Hepatocyte (in vitro differentiated cells): ENCODE results near the gene CELSR2. TPM values are rescaled to one million over a fixed set of nuclear protein-coding genes. Genes with fewer than 3 reads are reported as not detected.

Experiments
- DNase-seq: peaks from one replicate; pipeline ENCODE4 v3.0.0-alpha.2; 2016; ENCODE audit warnings: low spot score
- H2AFZ ChIP-seq: fragments of 200-600 bp; sonication (generic); 2 replicates; pipeline ENCODE4 v1.6.0; 2016; ENCODE audit warnings: antibody characterized with exemption, mild to moderate bottlenecking
- H3K27ac ChIP-seq: fragments of 200-600 bp; sonication (generic); 2 replicates; pipeline ENCODE4 v1.5.1; 2016; ENCODE audit warnings: mild to moderate bottlenecking
- H3K27me3 ChIP-seq: fragments of 200-600 bp; sonication (generic); 2 replicates; pipeline ENCODE4 v1.6.1; 2016
- H3K36me3 ChIP-seq: fragments of 200-600 bp; sonication (generic); replicated peaks from 2 replicates; pipeline ENCODE4 v1.5.1; 2016; ENCODE audit warnings: low read depth; ENCODE audit not compliant: insufficient read depth
- H3K4me1 ChIP-seq: fragments of 200-600 bp; sonication (generic); 2 replicates; pipeline ENCODE4 v1.5.1; 2016; ENCODE audit warnings: mild to moderate bottlenecking, moderate library complexity; ENCODE audit not compliant: insufficient read depth
- H3K4me2 ChIP-seq: fragments of 200-600 bp; sonication (generic); 2 replicates; pipeline ENCODE4 v1.6.0; 2016
- H3K4me3 ChIP-seq: fragments of 200-600 bp; sonication (generic); 2 replicates; pipeline ENCODE4 v1.5.1; 2016; ENCODE audit warnings: mild to moderate bottlenecking
- H3K79me2 ChIP-seq: fragments of 200-600 bp; sonication (generic); 2 replicates; pipeline ENCODE4 v1.6.0; 2017; ENCODE audit warnings: mild to moderate bottlenecking
- H3K9me2 ChIP-seq: fragments of 200-600 bp; sonication (generic); replicated peaks from 2 replicates; pipeline ENCODE4 v1.6.0; 2017; ENCODE audit warnings: mild to moderate bottlenecking; ENCODE audit not compliant: insufficient read depth
- H3K9me3 ChIP-seq: fragments of 200-600 bp; sonication (generic); 2 replicates; pipeline ENCODE4 v1.5.1; 2016; ENCODE audit warnings: low read depth, mild to moderate bottlenecking
- H4K20me1 ChIP-seq: fragments of 200-600 bp; sonication (generic); 2 replicates; pipeline ENCODE4 v1.6.0; 2016; ENCODE audit warnings: mild to moderate bottlenecking; ENCODE audit not compliant: insufficient read depth, poor library complexity, severe bottlenecking
- CTCF ChIP-seq: fragments of 200-600 bp; sonication (generic); IDR thresholded peaks from 2 replicates; pipeline ENCODE4 v1.5.1; 2016; ENCODE audit warnings: antibody characterized with exemption, mild to moderate bottlenecking; ENCODE audit not compliant: poor library complexity
- EZH2 ChIP-seq: fragments of 200-600 bp; sonication (generic); IDR thresholded peaks from 2 replicates; pipeline ENCODE4 v1.6.1; 2016; ENCODE audit warnings: antibody characterized with exemption, mild to moderate bottlenecking, borderline replicate concordance
- EZH2phosphoT487 ChIP-seq: fragments of 200-600 bp; sonication (generic); IDR thresholded peaks from one replicate; pipeline ENCODE4 v1.6.1; 2018; ENCODE audit warnings: antibody characterized with exemption, mild to moderate bottlenecking, low read depth, moderate library complexity; ENCODE audit not compliant: unreplicated experiment, severe bottlenecking
- WGBS: methylation state at CpG from one replicate; pipeline ENCODE4 v1.1.6; 2016; ENCODE audit warnings: low lambda C conversion rate; ENCODE audit errors: missing lambda C conversion rate; 5-methylcytosine and 5-hydroxymethylcytosine counted together
- polyA plus RNA-seq: library from polyadenylated mRNA; unstranded; fragments of >200 nt; fragmentation: Nextera tagmentation; extraction: Ambion mirVana; gene quantifications from 2 replicates; pipeline ENCODE4 v1.2.1, GENCODE V29; 2016
- total RNA-seq: library from RNA; depleted of rRNA; stranded (reverse); fragments of >200 nt; gene quantifications from 2 replicates; pipeline ENCODE4 v1.2.3, GENCODE V29; 2014

The CELSR2 gene
- total and polyA plus RNA-seq, 2 experiments from 2014 or later: 3.3 to 3.7 TPM

- no peak for DNase-seq
Observed at GRCh38 chr1:109243860-109244552, 5.3 kb upstream of the CELSR2 start.

GRCh38 chr1:109246141-109246551 lies 3.2 kb upstream of the CELSR2 start:
- no peaks in the 10 kb centered on the region for H3K36me3 ChIP-seq
- 91% methylated on average over 7 of the region's 7 CpGs for WGBS
- no peaks in the 10 kb centered on the region for H3K9me2 ChIP-seq
- H3K79me2 ChIP-seq: no peaks in the 10 kb centered on the region
- H3K4me3 ChIP-seq: no peak overlapping the region
- TF ChIP-seq CTCF (no peak), EZH2phosphoT487 (no peak), EZH2 (no peak)
- H3K9me3 ChIP-seq: no peaks in the 10 kb centered on the region
- DNase-seq: no peak
- H3K27ac ChIP-seq: no peak overlapping the region
- peaks cover 11% of the 10 kb centered on the region for H3K4me1 ChIP-seq
- no peak overlapping the region for H2AFZ ChIP-seq
- H4K20me1 ChIP-seq: no peaks in the 10 kb centered on the region
- no peaks in the 10 kb centered on the region for H3K27me3 ChIP-seq
- H3K4me2 ChIP-seq: no peak overlapping the region

More at GRCh38 chr1:109243860-109244552, 5.3 kb upstream of the CELSR2 start:
- H3K9me3 ChIP-seq: no peaks in the 10 kb centered on the region
- H3K4me2 ChIP-seq: no peak overlapping the region
- H3K36me3 ChIP-seq: no peaks in the 10 kb centered on the region
- H4K20me1 ChIP-seq: no peaks in the 10 kb centered on the region
- no peak for TF ChIP-seq EZH2phosphoT487
- no peak for TF ChIP-seq EZH2
- TF ChIP-seq CTCF: no peak
- H3K27me3 ChIP-seq: no peaks in the 10 kb centered on the region
- H3K27ac ChIP-seq: no peak overlapping the region
- 91% methylated on average over 8 of the region's 8 CpGs for WGBS
- H2AFZ ChIP-seq: no peak overlapping the region
- H3K79me2 ChIP-seq: no peaks in the 10 kb centered on the region
- H3K4me3 ChIP-seq: no peak overlapping the region
- no peaks in the 10 kb centered on the region for H3K9me2 ChIP-seq
- H3K4me1 ChIP-seq: peaks cover 15% of the 10 kb centered on the region

- H3K27me3 ChIP-seq: no peaks in the 10 kb centered on the region
- no peaks in the 10 kb centered on the region for H4K20me1 ChIP-seq
- H3K27ac ChIP-seq: no peak overlapping the region
- no peaks in the 10 kb centered on the region for H3K9me2 ChIP-seq
- no peak for TF ChIP-seq EZH2phosphoT487
- TF ChIP-seq CTCF: no peak
- TF ChIP-seq EZH2: no peak
- H3K4me2 ChIP-seq: no peak overlapping the region
- H3K36me3 ChIP-seq: no peaks in the 10 kb centered on the region
- no peaks in the 10 kb centered on the region for H3K9me3 ChIP-seq
- 85% methylated on average over 8 of the region's 8 CpGs for WGBS
- H3K79me2 ChIP-seq: no peaks in the 10 kb centered on the region
- H2AFZ ChIP-seq: no peak overlapping the region
- no peak overlapping the region for H3K4me3 ChIP-seq
- H3K4me1 ChIP-seq: peaks cover 5% of the 10 kb centered on the region
- DNase-seq: no peak
Observed at GRCh38 chr1:109247401-109248365, 1.7 kb upstream of the CELSR2 start.
